Hepatocyte (in vitro differentiated cells): Measurements from ENCODE around the gene SLC26A9.

Experiments
- CTCF ChIP-seq: fragments of 200-600 bp; sonication (generic); IDR thresholded peaks from 2 replicates; pipeline ENCODE4 v1.5.1; 2016; ENCODE audit warnings: antibody characterized with exemption, mild to moderate bottlenecking; ENCODE audit not compliant: poor library complexity
- EZH2 ChIP-seq: fragments of 200-600 bp; sonication (generic); IDR thresholded peaks from 2 replicates; pipeline ENCODE4 v1.6.1; 2016; ENCODE audit warnings: antibody characterized with exemption, mild to moderate bottlenecking, borderline replicate concordance
- EZH2phosphoT487 ChIP-seq: fragments of 200-600 bp; sonication (generic); IDR thresholded peaks from one replicate; pipeline ENCODE4 v1.6.1; 2018; ENCODE audit warnings: antibody characterized with exemption, mild to moderate bottlenecking, low read depth, moderate library complexity; ENCODE audit not compliant: unreplicated experiment, severe bottlenecking

GRCh38 chr1:205940710-205941109 is 2.5 kb downstream of the SLC26A9 start:
- TF ChIP-seq CTCF (no peak), EZH2phosphoT487 (no peak), EZH2 (no peak)
